GM10266 (cell line): Measurements from ENCODE around the gene HDX.

Experiments used
- DNase-seq: peaks from one replicate; pipeline ENCODE4 v3.0.0; 2012; ENCODE audit errors: extremely low spot score
- CTCF ChIP-seq: IDR thresholded peaks from 2 replicates; pipeline ENCODE4 v1.5.1; 2012; ENCODE audit warnings: mild to moderate bottlenecking, low read depth; ENCODE audit not compliant: control insufficient read depth, insufficient read depth; ENCODE audit errors: missing control alignments

HDX gene

GRCh38 chrX:84475596-84475995, 26.7 kb downstream of the HDX start:
- no peak for DNase-seq
- no peak for TF ChIP-seq CTCF

DNA sequence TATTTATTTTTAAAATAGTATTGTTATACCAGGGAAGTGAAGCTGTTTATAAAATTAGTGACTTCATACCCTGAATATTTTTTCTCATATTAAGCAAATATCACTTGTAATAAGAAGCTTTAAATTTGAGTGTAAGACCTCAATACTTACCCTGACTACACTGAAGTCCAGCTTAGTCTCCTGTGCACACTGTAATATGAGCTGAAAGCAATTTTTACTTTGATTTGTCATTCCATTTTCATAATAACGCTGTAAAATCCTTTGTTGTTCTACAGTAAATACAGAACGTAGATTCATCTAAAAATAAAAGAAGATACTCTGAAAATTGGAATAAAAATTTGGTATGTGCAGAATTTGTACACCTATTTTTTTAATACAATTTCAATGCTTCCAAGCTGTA, 27.2 kb downstream of the HDX start:
- no peak for DNase-seq
- no peak for TF ChIP-seq CTCF

DNA sequence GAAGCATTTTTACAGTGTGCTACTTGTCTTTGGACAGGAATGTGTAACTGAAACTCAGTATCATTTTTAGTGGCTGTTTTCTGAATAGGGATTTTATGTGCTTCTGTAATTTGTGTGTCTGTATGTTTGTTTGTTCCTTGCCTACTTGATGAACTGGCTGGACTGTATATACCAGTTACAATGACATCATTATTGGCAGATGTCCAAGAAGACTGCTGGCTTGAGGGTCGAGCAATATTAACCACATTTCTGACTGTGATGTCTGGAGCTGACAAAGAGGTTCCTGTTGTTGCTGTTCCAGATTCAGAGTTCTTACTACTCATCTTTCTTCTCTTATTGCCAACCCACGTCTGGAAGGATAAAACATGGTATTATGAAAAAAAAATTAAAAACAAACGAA, 33.0 kb downstream of the HDX start:
- DNase-seq = no peak
- TF ChIP-seq CTCF = no peak

- no peak for DNase-seq
- no peak for TF ChIP-seq CTCF
These were observed 34.4 kb downstream of the HDX start for GRCh38 chrX:84467898-84468297.

GRCh38 chrX:84453351-84454246, 48.7 kb downstream of the HDX start:
- no peak for TF ChIP-seq CTCF
- DNase-seq = no peak

- no peak for TF ChIP-seq CTCF
- no peak for DNase-seq
These were observed 61.1 kb downstream of the HDX start for GRCh38 chrX:84441143-84441542.

- no peak for DNase-seq
- no peak for TF ChIP-seq CTCF
These were observed 87.1 kb downstream of the HDX start for GRCh38 chrX:84415140-84415539.
